LNCaP clone FGC (cell line): ENCODE results near the gene REXO1.

Experiments
- DNase-seq: peaks from one replicate; pipeline ENCODE4 v3.0.0-alpha.2; 2011; ENCODE audit warnings: low read depth
- H3K4me3 ChIP-seq: 2 replicates; pipeline ENCODE4 v1.5.1; 2011; ENCODE audit warnings: mild to moderate bottlenecking, low read depth, low read length, control low read depth
- TF ChIP-seq, protein P1 (sequence below): IDR thresholded peaks from 2 replicates; pipeline ENCODE4 v1.5.1; 2012; ENCODE audit warnings: mild to moderate bottlenecking; ENCODE audit not compliant: control insufficient read depth, insufficient read depth; ENCODE audit errors: extremely low read depth

The REXO1 gene

DNA sequence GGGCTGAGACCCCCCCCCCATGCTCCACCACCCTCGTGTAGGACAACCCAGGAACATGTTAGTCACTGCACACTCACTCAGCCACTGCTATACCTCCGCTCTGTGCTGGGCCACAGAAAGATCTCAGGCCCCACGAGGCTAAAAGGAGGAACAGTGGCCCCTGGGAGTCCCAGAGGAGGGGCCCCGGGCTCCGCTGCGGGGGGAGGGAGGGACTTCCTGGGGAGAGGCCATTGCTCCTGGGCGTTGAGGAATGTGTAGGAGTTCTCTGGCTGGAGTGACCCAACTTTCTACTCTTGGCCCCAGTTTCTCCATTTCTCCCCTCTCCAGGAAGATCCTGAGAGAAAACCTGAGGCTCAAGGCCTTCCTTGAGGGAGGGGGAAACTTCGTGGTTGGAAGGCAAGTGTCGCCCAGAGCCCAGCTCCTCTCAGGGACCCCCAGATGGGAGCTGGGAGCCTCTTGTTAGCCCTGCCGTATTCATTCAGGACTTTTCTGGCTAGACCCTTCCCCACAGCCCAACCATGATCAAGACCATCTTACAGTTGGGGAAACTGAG is 81.4 kb downstream of the REXO1 start:
- H3K4me3 ChIP-seq: no peak overlapping the region
- TF ChIP-seq, protein P1, sequence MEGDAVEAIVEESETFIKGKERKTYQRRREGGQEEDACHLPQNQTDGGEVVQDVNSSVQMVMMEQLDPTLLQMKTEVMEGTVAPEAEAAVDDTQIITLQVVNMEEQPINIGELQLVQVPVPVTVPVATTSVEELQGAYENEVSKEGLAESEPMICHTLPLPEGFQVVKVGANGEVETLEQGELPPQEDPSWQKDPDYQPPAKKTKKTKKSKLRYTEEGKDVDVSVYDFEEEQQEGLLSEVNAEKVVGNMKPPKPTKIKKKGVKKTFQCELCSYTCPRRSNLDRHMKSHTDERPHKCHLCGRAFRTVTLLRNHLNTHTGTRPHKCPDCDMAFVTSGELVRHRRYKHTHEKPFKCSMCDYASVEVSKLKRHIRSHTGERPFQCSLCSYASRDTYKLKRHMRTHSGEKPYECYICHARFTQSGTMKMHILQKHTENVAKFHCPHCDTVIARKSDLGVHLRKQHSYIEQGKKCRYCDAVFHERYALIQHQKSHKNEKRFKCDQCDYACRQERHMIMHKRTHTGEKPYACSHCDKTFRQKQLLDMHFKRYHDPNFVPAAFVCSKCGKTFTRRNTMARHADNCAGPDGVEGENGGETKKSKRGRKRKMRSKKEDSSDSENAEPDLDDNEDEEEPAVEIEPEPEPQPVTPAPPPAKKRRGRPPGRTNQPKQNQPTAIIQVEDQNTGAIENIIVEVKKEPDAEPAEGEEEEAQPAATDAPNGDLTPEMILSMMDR: no peak
- no peak for DNase-seq

DNA sequence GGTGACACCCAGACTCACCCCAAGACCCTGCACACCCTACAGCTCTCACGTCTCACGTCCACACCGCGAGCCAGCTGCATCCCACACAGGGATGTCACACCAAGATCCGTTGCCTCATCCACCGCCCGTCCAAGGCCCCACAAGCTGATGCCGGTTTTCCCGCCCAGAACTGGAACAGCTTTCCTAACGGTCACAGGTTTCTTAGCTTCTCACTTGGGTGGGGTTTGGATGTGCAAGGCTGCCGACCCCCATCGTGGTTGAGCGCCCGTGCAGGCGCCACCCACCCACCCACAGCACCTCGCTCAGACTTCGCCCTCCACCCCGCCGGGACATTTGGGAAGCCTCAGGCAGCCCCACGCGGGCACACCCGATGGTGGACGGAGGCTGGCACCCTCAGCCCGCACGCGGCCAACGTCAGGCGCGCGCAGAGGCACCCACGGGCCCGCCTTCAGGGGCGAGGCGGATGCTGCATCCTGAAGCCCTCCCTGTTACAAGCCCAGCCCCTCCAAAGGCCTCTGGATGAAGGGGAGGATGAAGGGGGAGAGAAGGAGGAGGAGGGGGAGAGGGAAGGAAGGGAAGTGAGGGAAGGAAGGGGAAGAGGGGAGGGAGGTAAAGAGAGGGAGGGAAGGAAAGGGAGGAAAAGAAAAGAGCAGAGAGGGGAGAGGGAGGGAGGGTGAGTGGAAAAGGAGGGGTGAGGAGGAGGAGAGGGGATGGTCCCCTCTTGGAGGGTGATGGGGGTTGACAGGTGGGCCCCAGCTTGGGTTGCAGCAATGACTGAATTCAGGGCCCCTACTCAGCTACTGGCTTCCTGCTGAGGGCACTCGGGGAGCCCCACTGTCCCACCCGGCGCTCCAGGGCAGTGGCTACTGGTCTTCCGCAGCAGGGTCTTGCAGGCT is 82.1 kb downstream of the REXO1 start:
- TF ChIP-seq, protein P1: no peak
- DNase-seq: no peak
- no peak overlapping the region for H3K4me3 ChIP-seq
